Measurements from ENCODE around the gene PRKAG2. TPM values are rescaled to one million over a fixed set of nuclear protein-coding genes. Genes with fewer than 3 reads are reported as not detected.

The PRKAG2 gene
- total and polyA plus RNA-seq, 8 donors = 12.9 to 34.6 (median 18.0) TPM

DNA sequence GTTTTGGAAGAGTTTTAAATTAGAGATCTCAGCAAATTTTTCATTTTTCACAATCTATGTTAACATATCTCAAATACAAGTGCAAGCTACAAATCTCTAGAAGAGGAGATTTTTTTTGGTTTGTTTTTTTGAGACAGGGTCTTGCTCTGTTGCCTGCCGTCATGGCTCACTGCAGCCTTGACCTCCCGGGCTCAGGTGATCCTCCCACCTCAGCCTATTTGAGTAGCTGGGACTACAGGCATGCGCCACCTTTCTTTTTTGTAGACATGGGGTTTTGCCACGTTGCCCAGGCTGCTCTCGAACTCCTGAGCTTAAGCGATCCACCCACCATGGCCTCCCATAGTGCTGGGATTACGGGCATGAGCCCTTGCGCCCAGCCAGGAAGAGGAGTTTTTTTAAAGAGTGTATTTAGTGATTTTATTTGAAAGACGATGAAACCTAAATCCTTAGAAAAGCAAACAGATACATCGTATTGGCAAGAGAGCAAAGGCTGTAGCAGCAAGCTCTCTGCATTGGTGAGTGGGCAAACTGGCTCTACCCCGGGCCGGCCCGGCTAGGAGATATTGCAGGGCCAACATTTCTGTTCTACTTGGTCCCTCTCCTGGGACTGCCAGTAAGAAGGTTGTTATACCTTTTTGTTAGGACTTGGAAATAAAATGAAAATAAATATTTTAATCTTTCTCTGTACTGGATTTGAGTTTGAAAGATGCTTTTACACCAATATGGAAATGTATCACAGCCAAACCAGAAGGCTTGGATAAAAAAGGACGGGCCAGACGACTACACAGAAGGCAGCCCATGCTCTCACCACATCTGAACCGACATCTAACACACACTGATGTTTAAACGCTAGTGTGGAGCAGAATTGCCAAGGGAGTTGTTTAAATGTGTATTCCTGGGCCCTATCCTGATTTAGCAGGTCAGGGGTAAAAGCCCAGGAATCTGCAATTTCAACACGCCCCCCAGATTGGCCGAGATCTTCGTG lies 307.7 kb downstream of the PRKAG2 start:
- Histone ChIP-seq H3K27ac (no peak overlapping the region), H3K27me3 (no peaks in the 10 kb centered on the region), H3K4me1 (no peaks in the 10 kb centered on the region), H3K9me3 (no peaks in the 10 kb centered on the region), H3K4me3 (no peak overlapping the region), H3K36me3 (peaks cover 0 to 34% of the 10 kb centered on the region in 2 donors)
- TF ChIP-seq, protein P1, sequence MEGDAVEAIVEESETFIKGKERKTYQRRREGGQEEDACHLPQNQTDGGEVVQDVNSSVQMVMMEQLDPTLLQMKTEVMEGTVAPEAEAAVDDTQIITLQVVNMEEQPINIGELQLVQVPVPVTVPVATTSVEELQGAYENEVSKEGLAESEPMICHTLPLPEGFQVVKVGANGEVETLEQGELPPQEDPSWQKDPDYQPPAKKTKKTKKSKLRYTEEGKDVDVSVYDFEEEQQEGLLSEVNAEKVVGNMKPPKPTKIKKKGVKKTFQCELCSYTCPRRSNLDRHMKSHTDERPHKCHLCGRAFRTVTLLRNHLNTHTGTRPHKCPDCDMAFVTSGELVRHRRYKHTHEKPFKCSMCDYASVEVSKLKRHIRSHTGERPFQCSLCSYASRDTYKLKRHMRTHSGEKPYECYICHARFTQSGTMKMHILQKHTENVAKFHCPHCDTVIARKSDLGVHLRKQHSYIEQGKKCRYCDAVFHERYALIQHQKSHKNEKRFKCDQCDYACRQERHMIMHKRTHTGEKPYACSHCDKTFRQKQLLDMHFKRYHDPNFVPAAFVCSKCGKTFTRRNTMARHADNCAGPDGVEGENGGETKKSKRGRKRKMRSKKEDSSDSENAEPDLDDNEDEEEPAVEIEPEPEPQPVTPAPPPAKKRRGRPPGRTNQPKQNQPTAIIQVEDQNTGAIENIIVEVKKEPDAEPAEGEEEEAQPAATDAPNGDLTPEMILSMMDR (IDR thresholded peaks at IDR 0.05) = no peak
- ATAC-seq (no peak), DNase-seq (no peak)
- intact Hi-C loops (cut with DNase I) = no loop called here

DNA sequence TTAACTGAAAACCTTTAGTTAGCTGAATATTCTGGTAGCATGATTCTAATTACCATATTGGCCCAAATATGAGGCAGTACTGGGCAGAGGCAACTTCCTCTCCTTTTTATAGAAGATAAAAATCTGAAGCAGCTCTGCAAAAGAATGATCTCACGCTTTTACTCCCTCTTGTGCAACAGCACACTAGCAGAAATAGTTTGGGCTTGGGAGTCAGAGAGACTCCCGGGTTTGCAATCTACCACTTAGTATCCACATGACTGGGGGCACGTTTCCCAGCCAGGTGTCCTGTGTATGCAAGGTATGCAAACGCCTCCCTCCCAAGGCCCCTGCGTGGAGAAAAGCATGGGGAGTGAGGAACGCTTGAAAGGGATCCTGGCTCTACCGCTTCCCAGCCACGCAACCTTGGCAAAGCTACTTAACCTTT lies 310.0 kb downstream of the PRKAG2 start:
- no peak overlapping the region for H3K27ac ChIP-seq
- intact Hi-C loops (cut with DNase I) = no loop called here

DNA sequence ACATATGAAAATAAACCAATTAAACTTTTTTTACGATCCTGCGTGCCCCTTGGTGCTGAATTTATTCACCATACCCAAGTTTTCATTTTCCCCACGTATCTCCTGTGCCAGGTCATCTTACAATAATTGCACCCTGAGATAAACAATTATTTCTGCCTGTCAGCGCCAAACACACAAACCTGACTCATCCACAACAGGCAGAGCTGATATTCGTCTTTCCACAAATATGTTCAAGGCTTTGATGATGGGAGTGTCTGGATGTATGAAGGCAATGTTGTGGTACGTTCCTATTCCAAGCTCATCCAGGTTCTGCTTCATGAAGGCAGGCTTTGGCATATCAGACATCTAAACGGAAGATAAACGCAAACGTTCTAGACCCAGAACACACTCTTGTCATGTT lies 311.4 kb downstream of the PRKAG2 start:
- H3K4me1 ChIP-seq = no peaks in the 10 kb centered on the region
- no peak overlapping the region for H3K27ac ChIP-seq
- no peaks in the 10 kb centered on the region for H3K9me3 ChIP-seq
- intact Hi-C loops (cut with DNase I) = no loop called here
- ATAC-seq = no peak
- H3K27me3 ChIP-seq = no peaks in the 10 kb centered on the region
- H3K36me3 ChIP-seq = peaks cover 0 to 52% of the 10 kb centered on the region in 2 donors
- TF ChIP-seq, protein P1 (IDR thresholded peaks at IDR 0.05) = no peak
- no peak for DNase-seq
- no peak overlapping the region for H3K4me3 ChIP-seq

More for the DNA sequence above, 310.0 kb downstream of the PRKAG2 start:
- peaks cover 0 to 44% of the 10 kb centered on the region in 2 donors for H3K36me3 ChIP-seq
- ATAC-seq (peak; percentile 71), DNase-seq (peak in 1 of 4 donors; percentile 46)
- H3K27me3 ChIP-seq = no peaks in the 10 kb centered on the region
- TF ChIP-seq, protein P1 (IDR thresholded peaks at IDR 0.05) = no peak
- no peaks in the 10 kb centered on the region for H3K9me3 ChIP-seq
- H3K4me1 ChIP-seq = no peaks in the 10 kb centered on the region
- no peak overlapping the region for H3K4me3 ChIP-seq

DNA sequence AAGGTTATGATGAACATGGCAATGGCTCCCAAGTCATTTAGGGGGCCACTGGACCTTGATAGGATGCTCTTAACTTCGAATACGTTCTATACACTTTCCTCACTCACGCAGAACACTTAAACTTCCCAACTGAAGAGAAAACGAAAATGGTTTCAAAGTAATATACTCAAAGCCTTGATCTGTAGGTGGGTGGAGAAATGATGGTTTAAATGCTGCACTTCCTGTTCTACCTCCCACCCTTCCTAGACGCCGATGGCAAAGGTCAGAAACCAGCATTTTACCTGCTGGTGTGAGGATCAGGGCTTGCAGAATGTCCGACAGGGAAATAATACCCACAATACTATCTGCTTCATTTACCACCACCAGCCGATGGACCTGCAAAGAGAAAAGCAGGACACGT lies 316.7 kb downstream of the PRKAG2 start:
- peaks cover 0 to 70% of the 10 kb centered on the region in 2 donors for H3K36me3 ChIP-seq
- intact Hi-C loops (cut with DNase I) = no loop called here
- no peaks in the 10 kb centered on the region for H3K27me3 ChIP-seq
- TF ChIP-seq, protein P1 (IDR thresholded peaks at IDR 0.05) = no peak
- no peaks in the 10 kb centered on the region for H3K4me1 ChIP-seq
- H3K4me3 ChIP-seq = no peak overlapping the region
- DNase-seq = no peak
- no peaks in the 10 kb centered on the region for H3K9me3 ChIP-seq
- H3K27ac ChIP-seq = no peak overlapping the region
- ATAC-seq = no peak

DNA sequence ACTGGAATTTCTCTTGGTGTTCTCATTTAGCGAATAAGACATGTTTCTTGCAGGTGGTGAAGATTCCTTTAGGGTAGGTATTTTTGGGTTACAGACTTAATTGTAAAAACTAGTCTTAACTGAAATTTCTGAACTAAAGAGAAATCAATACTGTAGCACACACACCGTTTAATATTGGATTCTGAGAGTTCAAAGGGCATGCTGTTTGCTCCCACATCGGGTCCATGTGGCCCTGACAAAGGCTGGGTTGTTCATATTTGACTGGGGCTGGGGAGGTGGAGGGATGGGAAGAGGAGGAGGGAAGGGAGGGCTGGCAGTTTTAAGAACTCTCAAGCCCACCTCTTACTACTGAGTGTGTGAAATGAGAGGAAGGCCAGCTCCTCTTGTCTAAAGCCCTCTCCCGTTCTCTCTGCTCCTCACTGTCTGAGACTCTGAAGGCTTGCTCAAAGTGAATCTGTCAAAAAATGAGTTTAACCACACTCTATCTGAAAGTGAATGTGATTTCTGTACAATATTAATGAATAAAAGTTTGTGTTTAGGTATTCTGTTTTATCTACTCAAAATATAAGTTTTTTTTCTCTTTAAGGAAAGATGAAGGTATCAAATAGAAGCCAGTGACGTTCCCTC lies 317.2 kb downstream of the PRKAG2 start:
- Histone ChIP-seq H3K36me3 (peaks cover 0 to 68% of the 10 kb centered on the region in 2 donors), H3K27ac (no peak overlapping the region), H3K4me3 (no peak overlapping the region), H3K4me1 (no peaks in the 10 kb centered on the region), H3K27me3 (no peaks in the 10 kb centered on the region), H3K9me3 (no peaks in the 10 kb centered on the region)
- TF ChIP-seq, protein P1 (IDR thresholded peaks at IDR 0.05) = no peak
- no peak for DNase-seq
- intact Hi-C loops (cut with DNase I) = no loop called here
- no peak for ATAC-seq

All from left lung (tissue), 10 donors.